Neural progenitor cell (in vitro differentiated cells): ENCODE data around the gene PAQR7. TPM values are rescaled to one million over a fixed set of nuclear protein-coding genes. Genes with fewer than 3 reads are reported as not detected.

Experiments used
- DNase-seq: peaks from one replicate; pipeline ENCODE4 v3.0.0-alpha.2; 2016; ENCODE audit warnings: low spot score
- H2AFZ ChIP-seq: fragments of 200-600 bp; sonication (generic); replicated peaks from 2 replicates; pipeline ENCODE4 v1.6.1; 2016; ENCODE audit warnings: antibody characterized with exemption
- H3F3A ChIP-seq: fragments of 200-600 bp; sonication (generic); 2 replicates; pipeline ENCODE4 v1.6.1; 2016; ENCODE audit warnings: antibody characterized with exemption, low read depth
- H3K27ac ChIP-seq: fragments of 200-600 bp; sonication (generic); 2 replicates; pipeline ENCODE4 v1.5.1; 2016; ENCODE audit warnings: mild to moderate bottlenecking
- H3K27me3 ChIP-seq: fragments of 200-600 bp; sonication (generic); 2 replicates; pipeline ENCODE4 v1.6.1; 2016; ENCODE audit warnings: mild to moderate bottlenecking, moderate library complexity
- H3K36me3 ChIP-seq: fragments of 200-600 bp; sonication (generic); 2 replicates; pipeline ENCODE4 v1.5.1; 2016
- H3K4me1 ChIP-seq: fragments of 200-600 bp; sonication (generic); 2 replicates; pipeline ENCODE4 v1.6.1; 2016; ENCODE audit warnings: mixed run types
- H3K4me2 ChIP-seq: fragments of 200-600 bp; sonication (generic); 2 replicates; pipeline ENCODE4 v1.6.1; 2016
- H3K4me3 ChIP-seq: fragments of 200-600 bp; sonication (generic); 2 replicates; pipeline ENCODE4 v1.5.1; 2016
- H3K79me2 ChIP-seq: fragments of 200-600 bp; sonication (generic); 2 replicates; pipeline ENCODE4 v1.6.1; 2016; ENCODE audit warnings: low read depth
- H3K9ac ChIP-seq: fragments of 200-600 bp; sonication (generic); 2 replicates; pipeline ENCODE4 v1.6.1; 2016
- H3K9me3 ChIP-seq: fragments of 200-600 bp; sonication (generic); 2 replicates; pipeline ENCODE4 v1.5.1; 2016; ENCODE audit warnings: low read depth
- H4K20me1 ChIP-seq: fragments of 200-600 bp; sonication (generic); 2 replicates; pipeline ENCODE4 v1.6.1; 2016; ENCODE audit warnings: low read depth
- H3K27ac Mint-ChIP-seq: 3 replicates; pipeline ENCODE4 v1.8.0; 2021; ENCODE audit warnings: mixed read lengths
- H3K27me3 Mint-ChIP-seq: 2 replicates; pipeline ENCODE4 v1.8.0; 2022; ENCODE audit warnings: low read depth, mild to moderate bottlenecking, inconsistent platforms, moderate library complexity, mixed read lengths; ENCODE audit not compliant: insufficient read depth
- H3K36me3 Mint-ChIP-seq: 3 replicates; pipeline ENCODE4 v1.8.0; 2021; ENCODE audit warnings: mixed read lengths
- H3K4me1 Mint-ChIP-seq: 3 replicates; pipeline ENCODE4 v1.8.0; 2021; ENCODE audit warnings: mixed read lengths
- H3K4me3 Mint-ChIP-seq: 3 replicates; pipeline ENCODE4 v1.8.0; 2021; ENCODE audit warnings: mild to moderate bottlenecking, moderate library complexity, mixed read lengths
- H3K9me3 Mint-ChIP-seq: 3 replicates; pipeline ENCODE4 v1.8.0; 2020; ENCODE audit warnings: mixed read lengths
- EZH2 ChIP-seq: fragments of 200-600 bp; sonication (generic); IDR thresholded peaks from 2 replicates; pipeline ENCODE4 v1.6.1; 2017; ENCODE audit warnings: antibody characterized with exemption, mild to moderate bottlenecking, moderate library complexity
- EZH2phosphoT487 ChIP-seq: fragments of 200-600 bp; sonication (generic); IDR thresholded peaks from 2 replicates; pipeline ENCODE4 v1.6.1; 2017; ENCODE audit warnings: antibody characterized with exemption
- total RNA-seq: library from RNA; depleted of rRNA; stranded (reverse); fragments of >200 nt; gene quantifications from 2 replicates; pipeline ENCODE4 v1.2.3, GENCODE V29; 2015; ENCODE audit warnings: low replicate concordance
- TF ChIP-seq, protein P1 (sequence below): fragments of 200-600 bp; sonication (generic); IDR thresholded peaks from 2 replicates; pipeline ENCODE4 v1.5.1; 2017; ENCODE audit warnings: antibody characterized with exemption, mild to moderate bottlenecking

Gene PAQR7
- 1.1 and 3.7 TPM in 2 replicates for total RNA-seq

DNA sequence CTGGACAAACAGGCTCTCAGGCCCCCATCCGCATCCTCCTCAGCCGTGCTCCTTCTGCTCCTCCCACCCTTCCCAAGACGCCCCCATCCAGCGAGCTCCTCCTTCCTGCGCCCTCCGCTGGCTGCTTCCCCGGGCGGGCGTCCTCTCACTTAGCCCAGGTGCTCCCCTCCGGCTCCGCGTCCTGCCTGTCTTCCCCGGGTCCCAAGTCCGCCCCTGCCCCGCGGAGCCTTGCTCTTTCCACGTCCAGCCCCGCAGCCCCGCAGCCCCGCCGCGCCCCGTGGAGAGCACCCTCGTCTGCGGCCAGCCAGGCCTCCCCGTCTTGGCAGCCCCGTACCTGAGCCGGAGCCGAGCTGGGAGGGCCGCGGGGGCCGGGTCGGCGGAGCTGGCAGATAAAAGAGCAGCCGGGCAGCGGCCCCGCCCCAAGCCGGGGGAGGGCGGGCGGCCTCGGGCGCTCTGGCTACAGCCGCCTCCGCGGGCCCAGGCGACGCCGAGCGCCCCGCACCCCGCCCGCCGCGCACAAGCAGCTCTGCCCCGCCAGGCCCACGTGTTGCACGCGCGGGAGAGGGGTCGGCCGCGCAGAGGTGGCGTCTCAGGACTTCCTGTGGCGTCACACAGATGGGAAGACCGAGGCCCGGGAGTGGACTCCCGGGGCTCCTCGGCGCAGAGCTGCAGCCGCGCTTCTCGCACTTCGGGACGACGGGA is at the start of gene PAQR7:
Gene PAQR7 (minus strand): TSS at position 555 of the 702 bp plus-strand sequence. CDS start 11,869 bp downstream, outside the sequence.
- H3K9me3 Mint-ChIP-seq, result no peaks in the 10 kb centered on the region
- TF ChIP-seq, protein P1, sequence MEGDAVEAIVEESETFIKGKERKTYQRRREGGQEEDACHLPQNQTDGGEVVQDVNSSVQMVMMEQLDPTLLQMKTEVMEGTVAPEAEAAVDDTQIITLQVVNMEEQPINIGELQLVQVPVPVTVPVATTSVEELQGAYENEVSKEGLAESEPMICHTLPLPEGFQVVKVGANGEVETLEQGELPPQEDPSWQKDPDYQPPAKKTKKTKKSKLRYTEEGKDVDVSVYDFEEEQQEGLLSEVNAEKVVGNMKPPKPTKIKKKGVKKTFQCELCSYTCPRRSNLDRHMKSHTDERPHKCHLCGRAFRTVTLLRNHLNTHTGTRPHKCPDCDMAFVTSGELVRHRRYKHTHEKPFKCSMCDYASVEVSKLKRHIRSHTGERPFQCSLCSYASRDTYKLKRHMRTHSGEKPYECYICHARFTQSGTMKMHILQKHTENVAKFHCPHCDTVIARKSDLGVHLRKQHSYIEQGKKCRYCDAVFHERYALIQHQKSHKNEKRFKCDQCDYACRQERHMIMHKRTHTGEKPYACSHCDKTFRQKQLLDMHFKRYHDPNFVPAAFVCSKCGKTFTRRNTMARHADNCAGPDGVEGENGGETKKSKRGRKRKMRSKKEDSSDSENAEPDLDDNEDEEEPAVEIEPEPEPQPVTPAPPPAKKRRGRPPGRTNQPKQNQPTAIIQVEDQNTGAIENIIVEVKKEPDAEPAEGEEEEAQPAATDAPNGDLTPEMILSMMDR, result peak; percentile 23
- peak; percentile 51 for TF ChIP-seq EZH2
- peak; percentile 33 for TF ChIP-seq EZH2phosphoT487
- H3K79me2 ChIP-seq, result no peaks in the 10 kb centered on the region
- peak within 1 kb of the TSS; percentile 54 for H3K4me3 ChIP-seq
- peaks cover 25% of the 10 kb centered on the region for H3K4me1 Mint-ChIP-seq
- peaks cover 7% of the 10 kb centered on the region for H3K4me1 ChIP-seq
- peak within 1 kb of the TSS; percentile 88 for H3K4me3 Mint-ChIP-seq
- peaks cover 17% of the 10 kb centered on the region for H3K27me3 Mint-ChIP-seq
- DNase-seq, result peak; percentile 87
- peak within 1 kb of the TSS; percentile 81 for H3K4me2 ChIP-seq
- H2AFZ ChIP-seq, result peak within 1 kb of the TSS; percentile 96
- peaks cover 2% of the 10 kb centered on the region for H4K20me1 ChIP-seq
- peaks cover 31% of the 10 kb centered on the region for H3F3A ChIP-seq
- no peaks in the 10 kb centered on the region for H3K36me3 ChIP-seq
- no peaks in the 10 kb centered on the region for H3K36me3 Mint-ChIP-seq
- H3K9ac ChIP-seq, result no peak within 1 kb of the TSS
- peaks cover 28% of the 10 kb centered on the region for H3K27me3 ChIP-seq
- H3K27ac ChIP-seq, result no peak within 1 kb of the TSS
- H3K27ac Mint-ChIP-seq, result peak within 1 kb of the TSS; percentile 95
- H3K9me3 ChIP-seq, result no peaks in the 10 kb centered on the region

- H3K4me1 ChIP-seq, result peaks cover 34% of the 10 kb centered on the region
- peaks cover 45% of the 10 kb centered on the region for H3F3A ChIP-seq
- peak overlapping the region; percentile 63 for H3K27ac Mint-ChIP-seq
- no peak overlapping the region for H3K27ac ChIP-seq
- TF ChIP-seq EZH2 (no peak), EZH2phosphoT487 (no peak)
- TF ChIP-seq, protein P1, result no peak
- no peaks in the 10 kb centered on the region for H3K36me3 ChIP-seq
- no peaks in the 10 kb centered on the region for H3K36me3 Mint-ChIP-seq
- peaks cover 69% of the 10 kb centered on the region for H3K4me1 Mint-ChIP-seq
- no peaks in the 10 kb centered on the region for H3K9me3 ChIP-seq
- no peak for DNase-seq
- H3K4me3 Mint-ChIP-seq, result no peak overlapping the region
- H3K4me2 ChIP-seq, result no peak overlapping the region
- H4K20me1 ChIP-seq, result no peaks in the 10 kb centered on the region
- H3K9me3 Mint-ChIP-seq, result no peaks in the 10 kb centered on the region
- H2AFZ ChIP-seq, result no peak overlapping the region
- H3K9ac ChIP-seq, result no peak overlapping the region
- H3K4me3 ChIP-seq, result no peak overlapping the region
- peaks cover 36% of the 10 kb centered on the region for H3K27me3 ChIP-seq
- peaks cover 11% of the 10 kb centered on the region for H3K27me3 Mint-ChIP-seq
- H3K79me2 ChIP-seq, result no peaks in the 10 kb centered on the region
These were observed 48.9 kb upstream of the PAQR7 start for GRCh38 chr1:25924454-25924853.

DNA sequence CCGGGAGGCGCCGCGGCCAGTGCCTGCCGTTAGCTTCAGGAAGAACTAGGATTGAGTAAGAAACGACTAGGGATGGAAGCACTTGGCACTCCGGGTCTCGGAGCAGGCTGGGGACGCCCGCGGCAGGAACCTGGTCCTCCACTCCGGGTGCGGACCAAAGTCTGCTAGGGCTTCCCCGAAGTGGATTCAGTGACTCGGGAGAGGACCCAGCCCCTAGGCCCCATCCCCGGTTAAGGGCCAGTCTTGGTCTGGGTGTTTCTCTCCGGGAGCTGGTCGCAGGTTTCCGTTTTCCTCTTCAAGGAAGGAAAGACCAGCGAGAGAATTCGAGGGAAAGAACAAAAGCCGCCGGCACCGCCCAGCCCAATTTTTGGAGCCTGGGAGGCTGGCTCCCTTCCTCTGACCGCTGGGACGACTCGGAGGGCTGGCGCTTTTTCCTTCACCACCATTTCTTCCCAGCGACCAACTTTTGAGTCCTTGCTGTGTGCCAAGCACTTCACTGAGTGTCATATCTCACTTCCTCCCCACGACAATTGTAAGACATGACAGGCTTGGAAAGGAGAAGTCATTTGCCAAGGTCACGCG is 47.6 kb upstream of the PAQR7 start:
- DNase-seq, result peak; percentile 66
- Mint-ChIP-seq H3K36me3 (no peaks in the 10 kb centered on the region), H3K4me3 (peak overlapping the region; percentile 76), H3K27ac (no peak overlapping the region), H3K4me1 (peaks cover 61% of the 10 kb centered on the region), H3K9me3 (no peaks in the 10 kb centered on the region), H3K27me3 (peaks cover 8% of the 10 kb centered on the region)
- peak overlapping the region; percentile 95 for H2AFZ ChIP-seq
- peaks cover 31% of the 10 kb centered on the region for H3K4me1 ChIP-seq
- peaks cover 36% of the 10 kb centered on the region for H3K27me3 ChIP-seq
- H3K4me2 ChIP-seq, result peak overlapping the region; percentile 96
- H3F3A ChIP-seq, result peaks cover 39% of the 10 kb centered on the region
- H3K36me3 ChIP-seq, result no peaks in the 10 kb centered on the region
- peak overlapping the region; percentile 64 for H3K4me3 ChIP-seq
- no peaks in the 10 kb centered on the region for H4K20me1 ChIP-seq
- no peaks in the 10 kb centered on the region for H3K79me2 ChIP-seq
- H3K27ac ChIP-seq, result no peak overlapping the region
- no peaks in the 10 kb centered on the region for H3K9me3 ChIP-seq
- H3K9ac ChIP-seq, result no peak overlapping the region
- peak; percentile 67 for TF ChIP-seq EZH2
- TF ChIP-seq, protein P1, result no peak
- TF ChIP-seq EZH2phosphoT487, result no peak
